CD1c-positive myeloid dendritic cell (primary cell): ENCODE measurements around the gene TBC1D22A.
"Not testable (repeated sequence)": the region's sequence is repeated elsewhere in the genome, so short reads cannot be mapped to it uniquely, and the experiment has no call there.

Source experiments
- DNase-seq: peaks from one replicate; pipeline ENCODE4 v3.0.0-alpha.2; 2016; ENCODE audit errors: extremely low spot score

The TBC1D22A gene, protein sequence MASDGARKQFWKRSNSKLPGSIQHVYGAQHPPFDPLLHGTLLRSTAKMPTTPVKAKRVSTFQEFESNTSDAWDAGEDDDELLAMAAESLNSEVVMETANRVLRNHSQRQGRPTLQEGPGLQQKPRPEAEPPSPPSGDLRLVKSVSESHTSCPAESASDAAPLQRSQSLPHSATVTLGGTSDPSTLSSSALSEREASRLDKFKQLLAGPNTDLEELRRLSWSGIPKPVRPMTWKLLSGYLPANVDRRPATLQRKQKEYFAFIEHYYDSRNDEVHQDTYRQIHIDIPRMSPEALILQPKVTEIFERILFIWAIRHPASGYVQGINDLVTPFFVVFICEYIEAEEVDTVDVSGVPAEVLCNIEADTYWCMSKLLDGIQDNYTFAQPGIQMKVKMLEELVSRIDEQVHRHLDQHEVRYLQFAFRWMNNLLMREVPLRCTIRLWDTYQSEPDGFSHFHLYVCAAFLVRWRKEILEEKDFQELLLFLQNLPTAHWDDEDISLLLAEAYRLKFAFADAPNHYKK

GRCh38 chr22:46762238-46763050 is at the start of gene TBC1D22A:
Gene TBC1D22A (plus strand): TSS chr22:46762650. CDS start chr22:46762787, 137 bp downstream.
- DNase-seq: peak; percentile 98

- no peak for DNase-seq
Observed at GRCh38 chr22:46714550-46714949, 47.9 kb upstream of the TBC1D22A start.

DNA sequence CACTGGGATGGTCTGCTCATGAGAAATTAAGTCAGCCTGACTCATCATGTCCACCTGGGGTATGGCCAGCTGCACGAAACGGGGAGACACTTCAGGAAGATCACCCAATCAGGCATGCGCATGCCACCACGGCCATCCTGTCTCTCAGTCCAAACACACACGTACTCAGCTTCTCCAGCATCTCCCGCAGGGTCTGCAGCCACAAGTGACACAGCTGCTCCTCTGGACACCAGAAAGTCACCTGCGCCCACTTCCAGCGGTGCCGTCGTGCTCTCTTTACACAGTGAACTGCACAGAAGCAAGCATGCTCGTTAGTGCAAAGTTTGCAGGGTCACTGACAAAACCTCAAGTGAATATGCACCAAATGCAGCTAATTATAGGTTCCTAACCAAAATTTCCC is 42.5 kb upstream of the TBC1D22A start:
- no peak for DNase-seq

- no peak for DNase-seq
Observed at GRCh38 chr22:46721501-46722085, 40.9 kb upstream of the TBC1D22A start.

DNA sequence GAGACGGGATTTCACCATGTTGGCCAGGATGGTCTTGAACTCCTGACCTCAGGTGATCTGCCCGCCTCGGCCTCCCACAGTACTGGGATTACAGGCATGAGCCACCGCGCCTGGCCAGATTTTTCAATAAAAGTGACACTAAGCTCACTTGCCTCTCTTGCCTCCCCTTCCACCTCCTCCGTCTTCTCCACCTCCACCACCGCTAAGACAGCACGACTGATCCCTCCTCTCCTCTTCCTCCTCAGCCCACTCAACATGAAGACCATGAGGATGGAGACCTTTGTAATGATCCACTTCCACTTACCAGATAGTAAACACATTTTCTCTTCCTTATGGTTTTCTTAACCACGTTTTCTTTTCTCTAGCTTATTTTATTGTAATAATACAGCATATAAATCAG is 38.6 kb upstream of the TBC1D22A start:
- no peak for DNase-seq

DNA sequence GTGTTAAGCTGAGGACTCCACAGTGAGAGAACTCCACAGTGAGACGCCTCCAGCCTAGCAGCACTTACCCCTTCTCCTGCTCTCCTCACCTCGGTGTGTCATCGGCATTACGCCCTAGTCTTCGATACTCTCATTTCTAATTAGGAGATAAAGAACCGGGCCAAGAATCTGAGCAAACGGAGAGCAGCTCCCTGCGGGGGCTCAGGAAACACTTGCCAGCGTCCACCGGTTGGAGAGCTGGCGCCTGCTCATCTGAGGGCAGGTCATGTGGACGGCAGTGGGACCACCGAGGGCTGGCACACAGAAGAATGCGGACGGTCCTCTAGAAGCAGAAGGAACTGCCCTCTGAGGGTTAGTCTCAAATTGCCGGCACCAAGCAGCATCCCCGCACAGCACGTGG is 37.4 kb upstream of the TBC1D22A start:
- DNase-seq: no peak

DNA sequence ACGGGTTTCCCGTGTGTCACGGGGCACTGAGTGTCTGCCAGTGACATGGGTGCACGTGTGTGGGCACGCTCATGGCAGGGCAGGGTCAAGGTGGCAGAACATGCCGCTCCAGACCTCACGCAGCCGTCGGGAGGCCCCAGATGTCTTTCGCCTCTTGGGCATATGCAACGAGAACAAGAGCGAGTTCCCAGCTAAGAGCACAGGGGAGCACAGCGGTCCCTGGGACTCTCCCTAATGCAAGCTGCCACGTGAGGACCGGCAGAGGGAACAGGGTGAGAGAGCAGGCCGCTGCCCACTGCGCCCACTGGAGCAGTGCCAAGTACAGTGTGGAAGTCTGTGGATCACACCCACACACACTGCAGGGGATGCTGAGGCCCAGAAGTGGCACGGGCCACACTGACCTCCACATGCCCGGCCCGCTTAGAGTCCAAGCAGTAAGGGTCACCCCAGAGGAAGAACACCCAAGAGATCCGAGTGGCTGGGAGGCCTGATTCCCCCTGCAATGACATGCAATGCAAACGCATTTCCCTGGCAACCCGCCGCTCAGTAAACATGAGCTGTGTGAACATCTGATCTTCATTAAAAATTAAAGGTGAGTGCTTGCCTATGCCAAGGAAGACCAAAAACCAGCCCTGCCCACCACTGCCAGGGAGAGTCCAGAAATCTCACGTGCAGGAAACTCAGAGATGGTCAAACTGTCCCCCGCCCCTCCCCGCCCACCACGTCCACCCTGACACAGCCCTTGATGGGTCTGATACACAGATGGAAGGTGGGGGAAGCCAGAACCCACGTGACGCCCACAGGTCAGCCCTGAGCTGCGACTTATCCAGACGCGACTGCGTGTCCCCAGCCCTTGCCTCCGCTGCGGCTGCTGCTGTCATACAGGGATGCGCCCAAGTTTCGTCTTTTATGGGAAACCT is 36.1 kb upstream of the TBC1D22A start:
- no peak for DNase-seq

- DNase-seq: no peak
Observed at GRCh38 chr22:46726986-46727317, 35.5 kb upstream of the TBC1D22A start.

GRCh38 chr22:46727813-46728364 is 34.6 kb upstream of the TBC1D22A start:
- DNase-seq: no peak

GRCh38 chr22:46728470-46728869 is 34.0 kb upstream of the TBC1D22A start:
- no peak for DNase-seq

DNA sequence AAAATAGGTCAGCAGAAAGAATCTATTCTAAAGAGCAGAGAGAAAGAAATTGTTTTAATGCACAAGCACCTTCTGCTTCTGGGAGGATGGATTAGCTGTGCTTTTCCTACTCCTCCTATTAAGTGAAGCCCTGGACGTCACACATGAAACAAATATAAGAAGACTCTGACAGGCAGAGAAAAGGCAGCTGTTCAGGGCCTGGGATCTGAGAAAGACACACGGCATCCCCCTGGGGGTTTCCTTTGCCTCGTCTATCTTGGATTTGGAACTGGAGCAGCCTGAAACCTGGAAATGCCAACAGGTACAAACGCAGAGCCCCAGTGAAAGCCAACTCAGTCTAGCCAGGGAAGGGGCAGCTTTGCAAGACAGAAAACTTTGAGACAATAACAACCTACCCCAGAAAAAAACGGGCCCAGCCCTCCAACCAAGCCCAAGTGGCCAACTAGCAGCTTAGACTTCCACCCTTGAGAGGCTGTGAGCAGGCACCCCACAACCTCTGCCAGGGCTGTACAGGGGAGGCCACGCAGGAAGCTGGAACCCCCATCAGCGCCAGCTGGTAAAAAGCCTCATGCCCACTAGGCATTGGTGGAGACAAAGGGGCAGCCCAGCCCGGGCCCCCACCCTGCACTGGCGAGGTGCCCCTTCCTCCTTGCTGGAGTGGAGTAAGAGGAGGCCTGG is 31.7 kb upstream of the TBC1D22A start:
- no peak for DNase-seq

GRCh38 chr22:46731246-46732040 is 31.0 kb upstream of the TBC1D22A start:
- DNase-seq: no peak

- no peak for DNase-seq
Observed at GRCh38 chr22:46732041-46732379, 30.4 kb upstream of the TBC1D22A start.

- DNase-seq: peak; percentile 47
Observed at GRCh38 chr22:46732513-46732912, 29.9 kb upstream of the TBC1D22A start.

DNA sequence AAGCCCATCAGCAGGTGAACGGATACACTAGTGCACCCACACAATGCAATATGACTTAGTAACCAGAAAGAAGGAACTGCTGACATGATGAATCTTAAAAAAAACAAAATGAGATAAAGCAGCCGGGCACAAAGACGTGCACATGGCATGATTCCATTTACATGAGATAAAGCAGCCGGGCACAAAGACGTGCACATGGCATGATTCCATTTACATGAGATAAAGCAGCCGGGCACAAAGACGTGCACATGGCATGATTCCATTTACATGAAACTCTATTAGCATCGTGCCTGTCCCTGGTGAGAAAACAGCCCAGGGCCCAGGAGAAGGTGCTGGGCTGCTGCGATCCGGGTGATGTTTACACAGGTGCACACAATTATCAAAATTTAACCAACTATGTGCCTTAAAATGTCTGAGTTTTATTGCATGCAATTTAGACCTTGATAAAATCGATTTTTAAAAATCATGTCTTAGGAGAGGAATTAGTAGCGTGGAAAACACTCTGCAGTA is 28.2 kb upstream of the TBC1D22A start:
- DNase-seq: not testable (repeated sequence)

GRCh38 chr22:46734830-46735453 is 27.5 kb upstream of the TBC1D22A start:
- peak; percentile 74 for DNase-seq

GRCh38 chr22:46735747-46736608 is 26.5 kb upstream of the TBC1D22A start:
- no peak for DNase-seq

- no peak for DNase-seq
Observed at GRCh38 chr22:46736705-46737104, 25.7 kb upstream of the TBC1D22A start.
